ENCODE results near the gene PROSER3.

DNA sequence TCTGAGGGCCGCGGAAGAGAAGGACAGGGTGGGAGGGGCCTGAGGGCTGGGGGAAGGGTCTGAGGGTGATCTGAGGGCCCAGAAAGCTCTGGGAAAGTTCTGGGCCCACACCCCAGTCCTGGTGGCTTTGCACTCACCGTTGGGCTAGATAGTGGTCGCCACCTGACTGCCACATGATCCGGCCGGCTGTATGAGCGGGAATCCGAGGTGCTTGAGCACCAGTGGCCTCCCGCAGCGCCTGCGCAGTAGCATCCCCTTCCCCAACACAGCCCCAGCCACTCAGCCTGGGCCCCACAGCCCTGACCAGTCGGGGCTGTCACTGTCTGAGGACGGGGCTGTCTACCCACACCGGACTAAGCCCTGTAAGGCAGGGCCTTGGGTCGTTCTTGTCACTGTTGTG lies 39.7 kb downstream of the PROSER3 start:
- TF ChIP-seq, protein P1, sequence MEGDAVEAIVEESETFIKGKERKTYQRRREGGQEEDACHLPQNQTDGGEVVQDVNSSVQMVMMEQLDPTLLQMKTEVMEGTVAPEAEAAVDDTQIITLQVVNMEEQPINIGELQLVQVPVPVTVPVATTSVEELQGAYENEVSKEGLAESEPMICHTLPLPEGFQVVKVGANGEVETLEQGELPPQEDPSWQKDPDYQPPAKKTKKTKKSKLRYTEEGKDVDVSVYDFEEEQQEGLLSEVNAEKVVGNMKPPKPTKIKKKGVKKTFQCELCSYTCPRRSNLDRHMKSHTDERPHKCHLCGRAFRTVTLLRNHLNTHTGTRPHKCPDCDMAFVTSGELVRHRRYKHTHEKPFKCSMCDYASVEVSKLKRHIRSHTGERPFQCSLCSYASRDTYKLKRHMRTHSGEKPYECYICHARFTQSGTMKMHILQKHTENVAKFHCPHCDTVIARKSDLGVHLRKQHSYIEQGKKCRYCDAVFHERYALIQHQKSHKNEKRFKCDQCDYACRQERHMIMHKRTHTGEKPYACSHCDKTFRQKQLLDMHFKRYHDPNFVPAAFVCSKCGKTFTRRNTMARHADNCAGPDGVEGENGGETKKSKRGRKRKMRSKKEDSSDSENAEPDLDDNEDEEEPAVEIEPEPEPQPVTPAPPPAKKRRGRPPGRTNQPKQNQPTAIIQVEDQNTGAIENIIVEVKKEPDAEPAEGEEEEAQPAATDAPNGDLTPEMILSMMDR (IDR thresholded peaks at IDR 0.05) = no peak
- TF ChIP-seq ZFX (IDR thresholded peaks at IDR 0.05; ENCODE audit: borderline replicate concordance) = no peak
